DOHH2 (cell line): Measurements from ENCODE around the gene SEC24A.
"Not testable (repeated sequence)": the region's sequence is repeated elsewhere in the genome, so short reads cannot be mapped to it uniquely, and the experiment has no call there.

ENCODE experiments used
- H3F3A ChIP-seq: fragments of 200-600 bp; sonication (generic), shearing (Covaris generic); 2 replicates; pipeline ENCODE4 v1.6.0; 2016; ENCODE audit warnings: antibody characterized with exemption, mild to moderate bottlenecking; ENCODE audit not compliant: control insufficient read depth, insufficient read depth
- H3K27ac ChIP-seq: fragments of 200-600 bp; sonication (generic); 2 replicates; pipeline ENCODE4 v1.5.1; 2014; ENCODE audit warnings: low read depth, mild to moderate bottlenecking, low read length, moderate library complexity
- H3K27me3 ChIP-seq: fragments of 200-600 bp; sonication (generic); 2 replicates; pipeline ENCODE4 v1.6.1; 2014; ENCODE audit warnings: mild to moderate bottlenecking, low read length, mixed read lengths; ENCODE audit not compliant: control insufficient read depth
- H3K36me3 ChIP-seq: fragments of 200-600 bp; sonication (generic); 2 replicates; pipeline ENCODE4 v1.6.1; 2014; ENCODE audit warnings: mild to moderate bottlenecking, low read length, moderate library complexity, mixed read lengths; ENCODE audit not compliant: control insufficient read depth
- H3K4me1 ChIP-seq: fragments of 200-600 bp; sonication (generic); 2 replicates; pipeline ENCODE4 v1.6.1; 2014; ENCODE audit warnings: mild to moderate bottlenecking, low read length, mixed read lengths; ENCODE audit not compliant: control insufficient read depth
- H3K4me2 ChIP-seq: fragments of 200-600 bp; sonication (generic); 2 replicates; pipeline ENCODE4 v1.6.0; 2014; ENCODE audit warnings: mild to moderate bottlenecking, low read length, moderate library complexity
- H3K4me3 ChIP-seq: fragments of 200-600 bp; sonication (generic); 2 replicates; pipeline ENCODE4 v1.5.1; 2014; ENCODE audit warnings: mild to moderate bottlenecking, low read length, mixed read lengths
- H3K79me2 ChIP-seq: fragments of 200-600 bp; sonication (generic); 2 replicates; pipeline ENCODE4 v1.6.1; 2014; ENCODE audit warnings: mild to moderate bottlenecking, low read length, mixed read lengths; ENCODE audit not compliant: control insufficient read depth
- H3K9me2 ChIP-seq: fragments of 200-600 bp; sonication (generic); replicated peaks from 2 replicates; pipeline ENCODE4 v1.6.1; 2014; ENCODE audit warnings: mild to moderate bottlenecking, low read length, mixed read lengths; ENCODE audit not compliant: control insufficient read depth
- H3K9me3 ChIP-seq: fragments of 200-600 bp; sonication (generic); 2 replicates; pipeline ENCODE4 v1.6.1; 2014; ENCODE audit warnings: antibody characterized with exemption, low read length, mixed read lengths; ENCODE audit not compliant: control insufficient read depth, insufficient read depth
- H4K20me1 ChIP-seq: fragments of 200-600 bp; sonication (generic); 2 replicates; pipeline ENCODE4 v1.6.0; 2014; ENCODE audit warnings: low read depth, mild to moderate bottlenecking, antibody characterized with exemption, low read length, moderate library complexity; ENCODE audit not compliant: control insufficient read depth, insufficient read depth
- CTCF ChIP-seq: fragments of 200-600 bp; sonication (generic); IDR thresholded peaks from one replicate; pipeline ENCODE4 v1.5.1; 2014; ENCODE audit warnings: antibody characterized with exemption, mild to moderate bottlenecking, low read depth, low read length; ENCODE audit not compliant: poor library complexity, severe bottlenecking
- EZH2phosphoT487 ChIP-seq: fragments of 200-600 bp; sonication (generic); IDR thresholded peaks from 2 replicates; pipeline ENCODE4 v1.6.1; 2017; ENCODE audit warnings: borderline replicate concordance, mild to moderate bottlenecking, antibody characterized with exemption, low read length, moderate library complexity, mixed read lengths

The SEC24A gene

DNA sequence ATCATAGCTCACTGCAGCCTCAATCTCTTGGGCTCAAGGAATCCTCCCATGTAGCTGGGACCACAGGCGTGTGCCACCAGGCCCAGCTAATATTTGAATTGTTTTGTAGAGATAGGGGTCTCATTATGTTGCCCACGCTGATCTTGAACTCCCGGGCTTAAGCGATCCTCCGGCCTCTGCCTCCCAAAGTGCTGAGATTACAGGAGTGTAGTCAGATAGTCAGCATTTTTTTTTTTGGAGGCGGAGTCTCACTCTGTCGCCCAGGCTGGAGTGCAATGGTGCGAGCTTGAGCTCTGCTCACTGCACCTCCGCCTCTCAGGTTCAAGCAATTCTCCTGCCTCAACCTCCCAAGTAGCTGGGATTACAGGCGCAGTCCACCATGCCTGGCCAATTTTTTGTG is 14.4 kb upstream of the SEC24A start:
- Histone ChIP-seq H3K9me2 (no peaks in the 10 kb centered on the region), H3K27ac (no peak overlapping the region), H3K79me2 (peaks cover 33% of the 10 kb centered on the region), H3F3A (no peaks in the 10 kb centered on the region; the same call in 1 of the 2 replicates), H3K27me3 (no peaks in the 10 kb centered on the region), H3K4me3 (no peak overlapping the region), H4K20me1 (no peaks in the 10 kb centered on the region), H3K36me3 (peaks cover 8% of the 10 kb centered on the region), H3K9me3 (no peaks in the 10 kb centered on the region), H3K4me2 (no peak overlapping the region), H3K4me1 (peaks cover 22% of the 10 kb centered on the region)
- TF ChIP-seq EZH2phosphoT487 = no peak
- TF ChIP-seq CTCF = no peak

DNA sequence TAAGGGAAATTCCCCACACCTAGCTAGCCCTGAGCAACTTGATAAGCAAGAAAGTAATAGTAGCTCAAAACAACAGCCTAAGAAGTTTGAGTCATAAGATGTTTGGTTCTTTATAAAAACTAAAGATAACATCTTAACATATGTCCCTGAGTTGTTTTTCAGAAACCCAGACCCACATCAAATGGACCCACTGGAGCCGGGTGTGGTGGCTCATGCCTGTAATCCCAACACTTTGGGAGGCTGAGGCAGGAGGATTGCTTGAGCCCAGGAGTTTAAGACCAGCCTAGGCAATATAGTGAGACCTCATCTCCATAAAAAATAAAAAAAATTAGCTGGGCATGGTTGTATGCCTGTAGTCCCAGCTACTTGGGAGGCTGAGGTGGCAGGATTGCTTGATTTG is 13.2 kb upstream of the SEC24A start:
- not testable (repeated sequence) for H4K20me1 ChIP-seq, H3K4me3 ChIP-seq, H3K36me3 ChIP-seq, H3K27ac ChIP-seq, H3K9me2 ChIP-seq, H3K9me3 ChIP-seq, H3K4me2 ChIP-seq, H3K27me3 ChIP-seq, H3F3A ChIP-seq
- peaks cover 22% of the 10 kb centered on the region for H3K4me1 ChIP-seq
- H3K79me2 ChIP-seq = peaks cover 22% of the 10 kb centered on the region

GRCh38 chr5:134637116-134637721 is 11.4 kb upstream of the SEC24A start:
- peaks cover 4% of the 10 kb centered on the region for H3K79me2 ChIP-seq
- peaks cover 3% of the 10 kb centered on the region for H3K36me3 ChIP-seq
- no peaks in the 10 kb centered on the region for H3K9me3 ChIP-seq
- H4K20me1 ChIP-seq = no peaks in the 10 kb centered on the region
- no peak overlapping the region for H3K27ac ChIP-seq
- H3K9me2 ChIP-seq = no peaks in the 10 kb centered on the region
- no peaks in the 10 kb centered on the region for H3K27me3 ChIP-seq
- H3K4me2 ChIP-seq = no peak overlapping the region
- H3K4me3 ChIP-seq = no peak overlapping the region
- TF ChIP-seq CTCF (no peak), EZH2phosphoT487 (no peak)
- H3F3A ChIP-seq = no peaks in the 10 kb centered on the region; the same call in 1 of the 2 replicates
- H3K4me1 ChIP-seq = peaks cover 12% of the 10 kb centered on the region

- Histone ChIP-seq H3K9me2 (no peaks in the 10 kb centered on the region), H3K9me3 (no peaks in the 10 kb centered on the region), H3K27me3 (no peaks in the 10 kb centered on the region), H3K4me2 (no peak overlapping the region), H3K79me2 (no peaks in the 10 kb centered on the region), H3F3A (no peaks in the 10 kb centered on the region; the same call in 1 of the 2 replicates), H3K36me3 (no peaks in the 10 kb centered on the region), H3K4me1 (peaks cover 21% of the 10 kb centered on the region), H3K4me3 (no peak overlapping the region), H4K20me1 (no peaks in the 10 kb centered on the region), H3K27ac (no peak overlapping the region)
- TF ChIP-seq CTCF (no peak), EZH2phosphoT487 (no peak)
Measured at GRCh38 chr5:134638760-134639201, 9.8 kb upstream of the SEC24A start.
